K562 (cell line): Measurements from ENCODE around the gene ZNF197. TPM values are rescaled to one million over a fixed set of nuclear protein-coding genes. Genes with fewer than 3 reads are reported as not detected.
A peak's percentile ranks its signal among the peaks of the same experiment; 100 is the strongest.

Source experiments
- ELF1 ChIP-seq: fragments of 200-800 bp; sonication (Bioruptor generic); IDR thresholded peaks from 2 replicates; pipeline ENCODE4 v1.6.1; 2016; ENCODE audit warnings: missing genetic modification characterization, missing compliant biosample characterization
- HNRNPLL ChIP-seq: fragments of 200-400 bp; formaldehyde crosslinking; IDR thresholded peaks from 2 replicates; pipeline ENCODE4 v1.6.1; 2017; ENCODE audit warnings: low read length, low read depth, mild to moderate bottlenecking; ENCODE audit not compliant: poor library complexity, severe bottlenecking
- KAT8 ChIP-seq: fragments of 450-650 bp; IDR thresholded peaks from 2 replicates; pipeline ENCODE4 v1.6.1; 2016; ENCODE audit warnings: low read depth, mild to moderate bottlenecking
- MAZ ChIP-seq, 2 experiments: fragments of 450-650 bp in 1 of 2; sonication (generic) in 1 of 2; formaldehyde crosslinking; IDR thresholded peaks in 1 of 2; conservative IDR thresholded peaks in 1 of 2; 2 replicates each; pipeline versions ENCODE4 v1.4.0 to v1.5.0; 2020; ENCODE audit warnings: mild to moderate bottlenecking in 1 of 2, missing genetic modification reagents in 1 of 2
- POLR2AphosphoS2 ChIP-seq: IDR thresholded peaks from 2 replicates; pipeline ENCODE4 v1.6.1; 2012; ENCODE audit warnings: low read length, improper control_type of control experiment
- PTBP1 ChIP-seq: fragments of 200-400 bp; formaldehyde crosslinking; IDR thresholded peaks from 2 replicates; pipeline ENCODE4 v1.6.1; 2017; ENCODE audit warnings: low read depth, low read length
- RBFOX2 ChIP-seq: fragments of 200-400 bp; formaldehyde crosslinking; IDR thresholded peaks from 2 replicates; pipeline ENCODE4 v1.6.1; 2017; ENCODE audit warnings: low read depth, mild to moderate bottlenecking, low read length, moderate library complexity
- RFX1 ChIP-seq: fragments of 450-650 bp; IDR thresholded peaks from 2 replicates; pipeline ENCODE4 v1.6.1; 2016; ENCODE audit warnings: mild to moderate bottlenecking, moderate library complexity
- SAFB ChIP-seq: fragments of 200-400 bp; formaldehyde crosslinking; IDR thresholded peaks from 2 replicates; pipeline ENCODE4 v1.6.1; 2017; ENCODE audit warnings: low read depth, low read length, borderline replicate concordance
- SNIP1 ChIP-seq: fragments of 450-650 bp; IDR thresholded peaks from 2 replicates; pipeline ENCODE4 v1.7.1; 2017; ENCODE audit warnings: low read depth, mild to moderate bottlenecking
- SP2 ChIP-seq: IDR thresholded peaks from 2 replicates; pipeline ENCODE4 v1.6.1; 2011; ENCODE audit warnings: mild to moderate bottlenecking, low read depth, low read length, moderate library complexity; ENCODE audit not compliant: poor library complexity, severe bottlenecking; ENCODE audit errors: extremely low read depth
- WHSC1 ChIP-seq: IDR thresholded peaks from one replicate; pipeline ENCODE4 v1.6.1; 2012; ENCODE audit warnings: low read length, control low read depth, inconsistent platforms
- ZNF644 ChIP-seq: fragments of 200-800 bp; sonication (Bioruptor generic); IDR thresholded peaks from 2 replicates; pipeline ENCODE4 v1.6.1; 2016; ENCODE audit warnings: low read depth, missing genetic modification characterization, missing compliant biosample characterization
- polyA plus RNA-seq, 8 experiments: library from polyadenylated mRNA; depleted of rRNA in 4 of 8; stranded (reverse) in 5 of 8; unstranded in 3 of 8; fragments of >200 nt; fragmentation: Nextera tagmentation in 2 of 8; fragmentation: Illumina TruSeq in 1 of 8; extraction: Ambion mirVana in 2 of 8; extraction: Trizol in 1 of 8; gene quantifications; 2 replicates each; pipeline versions ENCODE4 v1.2.1 to v1.2.3, GENCODE V29; 2011 to 2014; ENCODE audit warnings: inconsistent platforms in 1 of 8, missing spikeins in 1 of 8
- total RNA-seq, 7 experiments: library from RNA; depleted of rRNA in 6 of 7; stranded (reverse); fragments of >200 nt in 6 of 7; fragmentation: Illumina TruSeq in 2 of 7; extraction: Trizol in 2 of 7; gene quantifications; 2 replicates each; pipeline versions ENCODE4 v1.2.1 to v1.2.3, GENCODE V29; 2011 to 2021; ENCODE audit warnings: low replicate concordance in 1 of 7
- TF ChIP-seq, protein P1 (sequence below): fragments of 200-800 bp; sonication (Bioruptor generic); IDR thresholded peaks from 2 replicates; pipeline ENCODE4 v1.6.1; 2017; ENCODE audit warnings: missing genetic modification characterization, missing compliant biosample characterization
- TF ChIP-seq, protein P2 (sequence below): fragments of 450-650 bp; IDR thresholded peaks from 2 replicates; pipeline ENCODE4 v1.6.1; 2016; ENCODE audit warnings: mild to moderate bottlenecking, moderate library complexity

ZNF197 gene
- total and polyA plus RNA-seq, 9 of the 15 experiments (the other 6 are each of a cell fraction or from before 2014, with no cell fraction given), result 3.5 to 19.1 (median 13.7) TPM

DNA sequence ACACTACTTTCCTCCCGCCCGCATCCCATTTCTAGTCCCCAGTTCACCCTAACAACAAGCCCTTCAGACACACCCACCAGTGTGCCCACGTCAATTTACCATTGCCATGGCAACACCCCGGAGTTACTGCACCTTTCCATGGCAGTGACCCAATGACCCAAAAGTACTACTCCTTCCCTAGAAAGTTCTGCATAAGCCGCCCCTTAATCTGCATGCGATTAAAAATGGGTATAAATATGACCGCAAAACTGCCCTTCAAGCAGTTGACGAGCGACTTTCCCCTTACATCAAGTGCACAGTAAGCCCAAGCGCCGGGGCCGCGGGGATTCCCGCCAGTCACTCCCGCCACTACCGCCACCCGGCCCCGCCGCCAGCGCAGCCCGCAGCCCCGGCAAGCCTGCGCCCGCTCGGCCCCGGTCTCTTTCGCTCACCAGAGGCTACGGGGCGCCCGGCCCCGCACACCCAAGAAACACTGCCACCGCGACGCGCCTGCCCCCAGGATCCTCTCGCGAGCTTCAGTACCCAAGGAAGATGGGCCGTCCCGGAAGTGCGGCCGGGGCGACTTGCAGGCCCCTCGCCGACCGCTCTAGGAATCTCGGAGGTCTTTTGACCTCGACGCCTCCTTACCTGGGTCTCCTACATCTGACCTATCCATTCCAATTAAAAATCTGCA lies 60.4 kb downstream of the ZNF197 start (continued):
- TF ChIP-seq, protein P1, sequence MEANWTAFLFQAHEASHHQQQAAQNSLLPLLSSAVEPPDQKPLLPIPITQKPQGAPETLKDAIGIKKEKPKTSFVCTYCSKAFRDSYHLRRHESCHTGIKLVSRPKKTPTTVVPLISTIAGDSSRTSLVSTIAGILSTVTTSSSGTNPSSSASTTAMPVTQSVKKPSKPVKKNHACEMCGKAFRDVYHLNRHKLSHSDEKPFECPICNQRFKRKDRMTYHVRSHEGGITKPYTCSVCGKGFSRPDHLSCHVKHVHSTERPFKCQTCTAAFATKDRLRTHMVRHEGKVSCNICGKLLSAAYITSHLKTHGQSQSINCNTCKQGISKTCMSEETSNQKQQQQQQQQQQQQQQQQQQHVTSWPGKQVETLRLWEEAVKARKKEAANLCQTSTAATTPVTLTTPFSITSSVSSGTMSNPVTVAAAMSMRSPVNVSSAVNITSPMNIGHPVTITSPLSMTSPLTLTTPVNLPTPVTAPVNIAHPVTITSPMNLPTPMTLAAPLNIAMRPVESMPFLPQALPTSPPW, result no peak
- TF ChIP-seq ELF1 (tag) (peak; percentile 73), PTBP1 (no peak), RFX1 (peak; percentile 83), HNRNPLL (peak; percentile 26), WHSC1 (no peak), POLR2AphosphoS2 (no peak), MAZ (CRISPR knock-in tag; conservative IDR thresholded peaks at IDR 0.05 in 1 of 2, IDR thresholded peaks at IDR 0.05 in 1 of 2) (peak in 1 of 2 experiments; percentile 67; a peak in 2 of 4 replicates), RBFOX2 (peak; percentile 72), KAT8 (no peak), ZNF644 (tag) (no peak), SP2 (peak; percentile 80), SNIP1 (peak; percentile 71), SAFB (no peak)
- TF ChIP-seq, protein P2, sequence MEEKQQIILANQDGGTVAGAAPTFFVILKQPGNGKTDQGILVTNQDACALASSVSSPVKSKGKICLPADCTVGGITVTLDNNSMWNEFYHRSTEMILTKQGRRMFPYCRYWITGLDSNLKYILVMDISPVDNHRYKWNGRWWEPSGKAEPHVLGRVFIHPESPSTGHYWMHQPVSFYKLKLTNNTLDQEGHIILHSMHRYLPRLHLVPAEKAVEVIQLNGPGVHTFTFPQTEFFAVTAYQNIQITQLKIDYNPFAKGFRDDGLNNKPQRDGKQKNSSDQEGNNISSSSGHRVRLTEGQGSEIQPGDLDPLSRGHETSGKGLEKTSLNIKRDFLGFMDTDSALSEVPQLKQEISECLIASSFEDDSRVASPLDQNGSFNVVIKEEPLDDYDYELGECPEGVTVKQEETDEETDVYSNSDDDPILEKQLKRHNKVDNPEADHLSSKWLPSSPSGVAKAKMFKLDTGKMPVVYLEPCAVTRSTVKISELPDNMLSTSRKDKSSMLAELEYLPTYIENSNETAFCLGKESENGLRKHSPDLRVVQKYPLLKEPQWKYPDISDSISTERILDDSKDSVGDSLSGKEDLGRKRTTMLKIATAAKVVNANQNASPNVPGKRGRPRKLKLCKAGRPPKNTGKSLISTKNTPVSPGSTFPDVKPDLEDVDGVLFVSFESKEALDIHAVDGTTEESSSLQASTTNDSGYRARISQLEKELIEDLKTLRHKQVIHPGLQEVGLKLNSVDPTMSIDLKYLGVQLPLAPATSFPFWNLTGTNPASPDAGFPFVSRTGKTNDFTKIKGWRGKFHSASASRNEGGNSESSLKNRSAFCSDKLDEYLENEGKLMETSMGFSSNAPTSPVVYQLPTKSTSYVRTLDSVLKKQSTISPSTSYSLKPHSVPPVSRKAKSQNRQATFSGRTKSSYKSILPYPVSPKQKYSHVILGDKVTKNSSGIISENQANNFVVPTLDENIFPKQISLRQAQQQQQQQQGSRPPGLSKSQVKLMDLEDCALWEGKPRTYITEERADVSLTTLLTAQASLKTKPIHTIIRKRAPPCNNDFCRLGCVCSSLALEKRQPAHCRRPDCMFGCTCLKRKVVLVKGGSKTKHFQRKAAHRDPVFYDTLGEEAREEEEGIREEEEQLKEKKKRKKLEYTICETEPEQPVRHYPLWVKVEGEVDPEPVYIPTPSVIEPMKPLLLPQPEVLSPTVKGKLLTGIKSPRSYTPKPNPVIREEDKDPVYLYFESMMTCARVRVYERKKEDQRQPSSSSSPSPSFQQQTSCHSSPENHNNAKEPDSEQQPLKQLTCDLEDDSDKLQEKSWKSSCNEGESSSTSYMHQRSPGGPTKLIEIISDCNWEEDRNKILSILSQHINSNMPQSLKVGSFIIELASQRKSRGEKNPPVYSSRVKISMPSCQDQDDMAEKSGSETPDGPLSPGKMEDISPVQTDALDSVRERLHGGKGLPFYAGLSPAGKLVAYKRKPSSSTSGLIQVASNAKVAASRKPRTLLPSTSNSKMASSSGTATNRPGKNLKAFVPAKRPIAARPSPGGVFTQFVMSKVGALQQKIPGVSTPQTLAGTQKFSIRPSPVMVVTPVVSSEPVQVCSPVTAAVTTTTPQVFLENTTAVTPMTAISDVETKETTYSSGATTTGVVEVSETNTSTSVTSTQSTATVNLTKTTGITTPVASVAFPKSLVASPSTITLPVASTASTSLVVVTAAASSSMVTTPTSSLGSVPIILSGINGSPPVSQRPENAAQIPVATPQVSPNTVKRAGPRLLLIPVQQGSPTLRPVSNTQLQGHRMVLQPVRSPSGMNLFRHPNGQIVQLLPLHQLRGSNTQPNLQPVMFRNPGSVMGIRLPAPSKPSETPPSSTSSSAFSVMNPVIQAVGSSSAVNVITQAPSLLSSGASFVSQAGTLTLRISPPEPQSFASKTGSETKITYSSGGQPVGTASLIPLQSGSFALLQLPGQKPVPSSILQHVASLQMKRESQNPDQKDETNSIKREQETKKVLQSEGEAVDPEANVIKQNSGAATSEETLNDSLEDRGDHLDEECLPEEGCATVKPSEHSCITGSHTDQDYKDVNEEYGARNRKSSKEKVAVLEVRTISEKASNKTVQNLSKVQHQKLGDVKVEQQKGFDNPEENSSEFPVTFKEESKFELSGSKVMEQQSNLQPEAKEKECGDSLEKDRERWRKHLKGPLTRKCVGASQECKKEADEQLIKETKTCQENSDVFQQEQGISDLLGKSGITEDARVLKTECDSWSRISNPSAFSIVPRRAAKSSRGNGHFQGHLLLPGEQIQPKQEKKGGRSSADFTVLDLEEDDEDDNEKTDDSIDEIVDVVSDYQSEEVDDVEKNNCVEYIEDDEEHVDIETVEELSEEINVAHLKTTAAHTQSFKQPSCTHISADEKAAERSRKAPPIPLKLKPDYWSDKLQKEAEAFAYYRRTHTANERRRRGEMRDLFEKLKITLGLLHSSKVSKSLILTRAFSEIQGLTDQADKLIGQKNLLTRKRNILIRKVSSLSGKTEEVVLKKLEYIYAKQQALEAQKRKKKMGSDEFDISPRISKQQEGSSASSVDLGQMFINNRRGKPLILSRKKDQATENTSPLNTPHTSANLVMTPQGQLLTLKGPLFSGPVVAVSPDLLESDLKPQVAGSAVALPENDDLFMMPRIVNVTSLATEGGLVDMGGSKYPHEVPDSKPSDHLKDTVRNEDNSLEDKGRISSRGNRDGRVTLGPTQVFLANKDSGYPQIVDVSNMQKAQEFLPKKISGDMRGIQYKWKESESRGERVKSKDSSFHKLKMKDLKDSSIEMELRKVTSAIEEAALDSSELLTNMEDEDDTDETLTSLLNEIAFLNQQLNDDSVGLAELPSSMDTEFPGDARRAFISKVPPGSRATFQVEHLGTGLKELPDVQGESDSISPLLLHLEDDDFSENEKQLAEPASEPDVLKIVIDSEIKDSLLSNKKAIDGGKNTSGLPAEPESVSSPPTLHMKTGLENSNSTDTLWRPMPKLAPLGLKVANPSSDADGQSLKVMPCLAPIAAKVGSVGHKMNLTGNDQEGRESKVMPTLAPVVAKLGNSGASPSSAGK, result peak; percentile 66
